GM19099 (cell line): Measurements from ENCODE around the gene PIAS4.

Source experiments
- POLR2A ChIP-seq: IDR thresholded peaks from 3 replicates; pipeline ENCODE4 v1.6.1; 2011; ENCODE audit warnings: low read depth; ENCODE audit not compliant: insufficient read length; ENCODE audit errors: extremely low read depth

PIAS4 gene

DNA sequence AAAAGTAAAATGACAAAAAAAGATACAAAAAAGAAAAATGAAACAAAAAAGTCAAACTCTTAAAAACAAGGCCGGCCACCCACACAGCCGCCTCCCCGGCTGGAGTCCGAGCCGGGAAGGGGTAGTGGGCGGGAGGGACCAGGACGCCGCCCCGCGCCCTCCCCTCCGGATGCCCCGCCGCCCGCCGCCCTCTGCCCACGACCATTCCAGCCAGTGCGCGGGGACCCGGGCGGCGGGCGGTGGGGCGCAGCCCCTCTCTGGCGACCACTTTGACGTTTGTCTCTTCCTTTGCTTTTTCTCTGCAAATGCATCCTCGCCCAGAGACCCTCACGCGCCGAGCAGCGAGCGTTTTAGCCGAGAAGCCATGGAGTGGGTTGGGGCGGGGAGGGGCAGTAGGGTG is 30.5 kb downstream of the PIAS4 start:
- no peak for TF ChIP-seq POLR2A

DNA sequence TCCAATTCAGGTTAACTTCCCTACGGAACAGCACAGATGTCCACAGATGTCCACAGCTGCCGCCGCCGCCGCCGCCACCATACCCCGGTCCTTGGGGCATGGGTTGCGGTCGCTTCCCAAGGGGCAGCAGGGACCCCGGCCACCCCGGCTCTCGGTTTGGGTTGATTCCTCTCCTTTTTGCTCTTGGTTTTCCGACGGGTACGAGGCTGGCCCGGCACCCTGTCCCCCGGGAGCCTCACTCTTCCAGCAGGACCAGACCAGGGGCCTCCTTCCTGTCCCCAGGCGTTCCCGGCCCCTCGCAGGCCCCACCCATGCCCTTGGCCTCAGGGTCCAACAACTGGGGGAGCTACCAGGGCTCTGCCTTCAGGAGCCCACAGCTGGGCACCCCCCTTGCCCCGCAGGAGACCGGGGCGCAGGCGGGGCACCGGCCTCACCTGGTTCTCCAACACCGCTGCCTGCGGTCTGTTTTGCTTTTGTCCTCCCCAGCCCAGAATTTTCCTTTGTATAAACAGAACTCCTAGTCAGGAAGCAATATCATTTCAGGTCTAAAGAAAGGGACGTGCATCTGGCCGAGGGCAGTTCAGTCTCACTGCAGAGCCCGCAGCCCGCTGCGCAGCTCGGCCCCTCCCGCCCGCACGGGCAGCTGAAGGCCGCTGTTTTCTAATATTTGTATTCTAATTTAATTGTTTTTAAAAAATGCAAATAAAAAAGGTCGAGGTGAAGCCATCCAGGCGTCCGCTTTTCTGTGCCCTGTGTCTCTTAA is 31.3 kb downstream of the PIAS4 start:
- TF ChIP-seq POLR2A: no peak

DNA sequence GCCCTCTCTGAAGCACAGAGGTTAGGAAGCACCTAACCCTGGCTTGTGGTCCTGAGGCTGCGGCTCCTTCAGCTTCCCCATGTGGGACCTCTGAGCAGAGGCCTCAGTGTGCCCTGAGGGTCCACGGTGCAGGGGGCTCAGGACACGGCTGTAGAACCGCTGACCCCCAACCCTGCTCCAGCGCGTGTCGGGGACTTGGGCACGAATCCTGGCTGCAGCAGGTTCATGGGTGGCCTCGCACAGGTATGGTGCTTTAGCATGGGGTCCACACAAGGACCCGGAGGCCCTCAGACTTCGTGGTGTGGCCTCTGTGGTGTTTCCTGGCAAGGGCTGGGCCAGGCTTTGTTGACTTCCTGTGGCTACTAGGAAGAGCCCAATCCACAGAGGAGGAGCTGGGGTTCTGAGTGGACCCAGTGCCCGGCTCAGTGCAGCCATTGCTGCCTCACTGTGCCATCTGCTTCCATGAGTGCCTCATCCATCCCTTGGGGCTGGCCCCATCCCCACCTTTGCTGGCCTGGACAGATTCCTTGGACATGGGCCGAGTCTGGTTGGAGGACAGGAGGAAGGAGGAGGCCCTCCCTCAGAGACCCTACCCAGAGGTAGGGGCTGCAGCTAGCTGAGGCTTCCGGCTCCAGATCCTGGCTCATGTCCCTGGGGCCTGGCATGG is 34.7 kb downstream of the PIAS4 start:
- TF ChIP-seq POLR2A: no peak

DNA sequence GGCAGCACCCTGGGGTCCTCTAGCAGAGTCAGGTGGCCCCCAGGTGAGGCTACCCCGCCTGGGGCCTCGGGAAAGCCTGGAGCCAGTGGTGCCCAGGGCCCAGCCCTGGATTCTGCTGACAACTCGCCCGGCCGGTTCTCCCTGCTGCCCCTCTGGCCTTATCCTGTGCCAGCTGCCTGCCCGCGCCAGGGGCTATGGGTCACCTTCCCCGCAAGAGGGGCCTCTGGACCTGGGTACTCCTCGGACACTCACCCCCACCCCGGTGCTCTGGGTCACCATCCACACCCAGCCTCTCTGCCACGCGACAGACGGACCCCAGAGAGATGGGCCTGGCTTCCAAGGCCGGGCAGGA is 35.2 kb downstream of the PIAS4 start:
- TF ChIP-seq POLR2A: no peak

DNA sequence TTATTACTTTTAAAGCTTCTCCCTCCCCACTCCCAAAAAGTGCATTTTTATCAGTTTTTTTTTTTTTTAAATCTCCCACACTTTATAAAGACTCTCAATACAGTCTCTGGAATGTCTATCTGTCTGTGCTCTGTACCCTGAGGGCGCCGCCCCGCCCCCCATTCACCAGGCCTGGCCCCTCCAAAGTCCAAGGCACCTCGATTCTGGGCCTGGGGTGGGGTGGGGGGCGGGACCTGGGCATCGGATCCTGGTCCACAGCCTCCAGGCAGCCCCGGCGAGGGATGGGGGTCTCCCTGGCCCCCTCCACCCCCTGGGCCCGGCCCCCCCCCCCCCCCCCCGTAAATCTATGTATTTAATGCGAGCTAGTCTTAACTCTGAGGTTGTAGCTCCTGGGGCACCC is 35.9 kb downstream of the PIAS4 start:
- no peak for TF ChIP-seq POLR2A

DNA sequence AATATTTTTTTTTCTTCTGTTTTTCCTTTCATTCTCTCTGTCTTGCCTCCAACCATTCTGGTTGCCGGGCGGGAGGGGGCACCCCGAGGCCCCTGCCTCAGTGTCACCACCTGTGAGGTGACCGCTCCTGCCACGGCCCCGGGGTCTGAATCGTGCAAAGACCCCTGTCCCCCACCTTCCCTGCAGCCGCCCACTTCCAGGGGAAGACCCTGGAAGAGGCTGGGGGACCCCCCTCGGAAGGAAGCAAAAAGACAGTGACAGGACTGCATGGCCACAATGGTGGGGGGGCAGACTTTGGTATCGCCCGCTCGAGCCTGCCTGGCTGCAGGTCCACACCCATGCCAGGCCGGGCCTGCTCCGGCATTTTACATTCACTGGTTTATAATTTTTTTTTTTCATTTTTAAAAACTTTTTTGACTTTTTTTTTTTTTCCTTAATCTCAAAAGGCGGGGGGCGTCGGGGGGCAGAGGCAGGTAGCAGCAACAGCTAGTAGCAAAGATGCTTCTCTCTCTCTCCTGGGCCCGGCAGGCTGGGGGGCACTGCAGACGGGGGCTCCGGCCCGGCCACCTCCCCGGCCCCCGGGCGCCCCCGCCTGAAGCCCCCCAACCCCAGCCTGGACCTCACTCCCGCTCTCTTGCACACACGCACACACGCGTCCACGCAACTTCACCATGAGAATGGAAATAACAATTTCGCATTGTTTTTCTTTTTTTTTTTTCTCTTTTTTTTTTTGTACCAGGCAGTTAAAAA is 36.6 kb downstream of the PIAS4 start:
- TF ChIP-seq POLR2A: no peak

DNA sequence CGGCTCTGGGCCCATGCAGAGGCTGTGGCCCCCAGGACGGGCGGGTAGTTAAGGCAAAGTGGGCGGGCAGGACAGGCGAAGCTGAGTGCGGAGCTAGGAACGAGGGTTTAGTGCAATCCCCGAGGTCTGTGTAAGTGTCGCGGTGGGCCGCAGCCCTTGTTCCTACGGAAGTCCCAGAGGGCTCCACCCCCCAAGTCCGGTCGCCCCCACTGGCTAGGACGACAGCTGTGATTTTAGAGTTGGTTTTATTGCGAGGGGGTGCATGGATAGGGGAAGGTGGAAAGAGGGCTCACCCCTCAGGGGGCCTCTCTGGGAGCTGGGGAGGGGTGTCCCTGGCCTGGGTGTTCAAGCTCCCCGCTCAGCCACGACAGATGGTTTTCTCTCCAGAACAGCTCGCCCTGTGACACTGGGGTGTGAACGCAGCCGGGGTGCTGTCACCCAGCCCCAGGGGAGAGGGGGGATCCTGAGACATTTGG is 37.5 kb downstream of the PIAS4 start:
- TF ChIP-seq POLR2A: no peak

DNA sequence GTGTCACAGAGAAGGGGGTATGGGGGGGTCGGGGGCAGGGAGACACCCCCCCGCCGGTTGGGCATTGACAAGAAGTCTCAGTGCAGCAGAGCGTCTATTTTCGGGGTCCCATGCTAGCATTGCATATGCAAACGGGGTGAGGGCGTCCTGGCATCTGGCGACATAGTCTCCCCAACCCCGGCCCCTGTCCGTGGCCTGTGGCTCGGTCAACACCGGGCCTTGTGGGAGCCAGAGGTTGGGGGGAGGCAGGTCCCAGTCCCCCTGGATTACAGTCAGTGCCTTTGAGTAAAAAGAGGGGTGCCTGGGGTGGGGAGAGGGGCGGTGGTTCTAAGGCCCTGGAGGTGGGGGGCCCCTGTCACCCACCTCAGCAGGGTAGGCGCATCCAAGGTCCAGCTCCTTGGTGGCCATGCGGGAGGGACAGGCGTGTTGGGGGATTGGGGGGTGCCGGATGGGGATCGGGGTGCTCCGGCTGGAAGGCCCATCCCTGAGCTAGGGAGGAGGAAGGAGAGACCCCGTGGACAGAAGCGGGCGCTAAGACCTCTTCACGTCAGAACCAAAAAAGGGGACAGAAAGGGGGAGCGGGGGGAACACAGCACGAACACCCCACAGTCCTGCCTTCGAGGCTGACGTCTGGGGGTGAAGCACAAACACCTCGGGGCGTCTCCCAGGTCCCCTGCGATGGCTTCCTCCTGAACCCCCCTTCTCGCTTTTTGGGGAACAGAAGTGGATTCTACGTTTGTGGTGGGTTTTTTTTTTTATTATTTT is 38.2 kb downstream of the PIAS4 start:
- TF ChIP-seq POLR2A: no peak

DNA sequence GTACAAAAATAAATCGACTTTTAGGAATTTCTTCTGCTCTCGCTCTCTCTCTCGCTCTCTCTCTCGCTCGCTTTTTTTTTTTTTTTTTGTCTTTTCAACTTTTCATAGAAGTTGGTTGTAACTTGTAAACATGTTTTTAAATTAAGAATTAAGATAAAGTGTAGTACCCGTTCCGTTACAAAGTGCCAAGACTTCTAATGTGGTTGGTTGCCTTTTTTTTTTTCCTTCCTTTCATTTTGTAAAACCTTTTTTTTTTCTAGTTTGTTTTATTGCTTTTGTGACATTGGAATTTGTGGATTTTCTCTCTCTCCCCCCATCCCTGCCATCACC is 38.8 kb downstream of the PIAS4 start:
- TF ChIP-seq POLR2A: no peak

DNA sequence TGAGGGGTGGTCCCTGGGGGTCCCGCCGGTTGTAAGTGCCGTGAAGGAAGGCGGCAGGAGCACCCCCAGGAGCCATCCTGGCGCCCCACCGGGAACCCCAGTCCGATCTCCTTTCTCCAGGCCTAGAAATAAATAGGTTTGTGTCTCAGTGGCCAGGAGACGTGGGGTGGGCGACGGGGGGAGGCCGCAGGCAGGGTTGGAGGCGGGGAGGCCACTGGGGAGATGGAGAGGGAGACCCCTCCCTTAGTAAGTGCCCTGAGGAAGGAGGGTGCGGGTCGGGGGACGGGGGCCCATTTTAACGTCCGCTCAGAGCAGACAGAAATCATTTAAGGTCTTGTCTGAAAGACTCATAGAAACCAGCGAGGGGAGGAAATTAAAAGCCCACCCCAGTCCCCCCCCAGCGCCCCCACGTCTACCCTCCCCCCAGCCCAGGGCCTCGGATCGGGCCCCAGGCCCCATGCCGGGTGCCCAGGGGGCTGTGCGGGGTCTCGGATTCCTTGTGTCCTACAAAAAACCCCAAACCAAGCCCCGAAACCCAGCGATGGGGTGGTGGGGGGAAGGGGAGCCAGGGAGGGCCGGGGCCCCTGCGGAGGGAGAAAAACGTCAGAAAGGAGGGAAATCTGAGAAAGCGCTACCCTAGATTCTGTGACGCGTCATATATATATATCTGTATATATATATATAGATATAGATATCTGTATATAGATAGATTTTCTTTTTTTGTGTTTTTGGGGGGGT is 39.6 kb downstream of the PIAS4 start:
- no peak for TF ChIP-seq POLR2A

DNA sequence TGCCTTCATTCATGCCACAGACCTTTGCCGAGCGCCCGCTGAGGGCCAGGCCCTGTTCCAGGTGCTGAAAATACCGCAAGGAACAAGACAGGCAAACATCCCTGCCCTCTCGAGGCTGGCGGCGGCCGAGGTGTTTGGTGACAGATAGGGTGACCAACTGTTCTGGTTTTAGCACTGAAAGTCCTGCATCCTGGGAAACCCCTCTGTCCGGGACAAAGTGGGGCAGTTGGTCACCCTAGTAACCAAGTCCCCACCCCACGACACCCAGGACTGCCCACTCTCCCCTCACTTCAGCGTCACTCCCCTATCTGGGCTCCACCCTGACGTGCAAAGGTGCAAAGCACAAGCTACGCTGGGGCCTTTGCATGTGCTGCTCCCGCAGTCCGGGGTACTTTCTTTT is 41.9 kb downstream of the PIAS4 start:
- TF ChIP-seq POLR2A: no peak

DNA sequence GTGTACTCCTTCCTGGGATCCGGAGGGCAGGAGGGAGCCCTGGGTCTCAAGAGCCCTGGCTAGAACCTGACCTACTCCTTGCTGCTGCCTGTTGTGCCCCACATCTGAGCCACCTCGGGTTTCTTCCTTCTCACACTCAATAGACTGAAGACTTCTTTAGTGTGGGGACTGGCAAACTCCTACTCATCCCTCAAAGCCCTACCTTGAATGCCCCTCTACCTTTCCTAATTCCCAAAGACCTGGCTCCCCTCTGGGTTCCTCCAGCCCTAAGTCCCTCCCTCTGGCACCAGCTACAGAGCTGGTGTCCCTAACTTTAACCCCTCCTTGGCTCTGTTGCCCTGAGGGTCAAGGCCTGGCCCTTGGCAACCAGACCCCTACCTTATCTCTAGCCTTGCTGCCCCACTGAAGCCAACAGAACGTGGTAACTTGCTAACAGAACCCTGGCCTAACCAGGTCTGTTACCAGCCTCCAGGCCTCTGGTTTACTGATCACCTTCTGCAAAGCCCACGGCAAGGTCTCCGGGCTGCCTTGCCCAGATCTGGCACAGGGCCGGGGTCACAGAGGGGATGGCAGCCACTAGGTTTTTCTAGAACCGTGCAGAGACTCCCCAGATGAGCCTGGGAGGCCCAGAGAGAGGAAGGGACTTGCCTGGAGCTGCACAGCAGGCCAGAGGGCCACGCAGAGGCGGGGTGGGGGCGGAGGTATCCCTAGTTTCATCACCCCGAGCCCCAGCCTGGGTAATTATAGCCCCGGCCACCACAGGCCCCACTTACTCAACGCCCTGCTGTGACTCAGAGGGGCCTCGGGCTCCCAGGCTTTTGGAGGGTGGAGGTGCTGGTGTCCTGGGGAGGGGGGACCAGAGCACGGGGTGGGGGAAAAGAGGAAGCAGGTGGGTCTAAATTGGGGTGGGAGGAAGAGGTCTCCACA is 43.9 kb downstream of the PIAS4 start:
- TF ChIP-seq POLR2A: no peak

DNA sequence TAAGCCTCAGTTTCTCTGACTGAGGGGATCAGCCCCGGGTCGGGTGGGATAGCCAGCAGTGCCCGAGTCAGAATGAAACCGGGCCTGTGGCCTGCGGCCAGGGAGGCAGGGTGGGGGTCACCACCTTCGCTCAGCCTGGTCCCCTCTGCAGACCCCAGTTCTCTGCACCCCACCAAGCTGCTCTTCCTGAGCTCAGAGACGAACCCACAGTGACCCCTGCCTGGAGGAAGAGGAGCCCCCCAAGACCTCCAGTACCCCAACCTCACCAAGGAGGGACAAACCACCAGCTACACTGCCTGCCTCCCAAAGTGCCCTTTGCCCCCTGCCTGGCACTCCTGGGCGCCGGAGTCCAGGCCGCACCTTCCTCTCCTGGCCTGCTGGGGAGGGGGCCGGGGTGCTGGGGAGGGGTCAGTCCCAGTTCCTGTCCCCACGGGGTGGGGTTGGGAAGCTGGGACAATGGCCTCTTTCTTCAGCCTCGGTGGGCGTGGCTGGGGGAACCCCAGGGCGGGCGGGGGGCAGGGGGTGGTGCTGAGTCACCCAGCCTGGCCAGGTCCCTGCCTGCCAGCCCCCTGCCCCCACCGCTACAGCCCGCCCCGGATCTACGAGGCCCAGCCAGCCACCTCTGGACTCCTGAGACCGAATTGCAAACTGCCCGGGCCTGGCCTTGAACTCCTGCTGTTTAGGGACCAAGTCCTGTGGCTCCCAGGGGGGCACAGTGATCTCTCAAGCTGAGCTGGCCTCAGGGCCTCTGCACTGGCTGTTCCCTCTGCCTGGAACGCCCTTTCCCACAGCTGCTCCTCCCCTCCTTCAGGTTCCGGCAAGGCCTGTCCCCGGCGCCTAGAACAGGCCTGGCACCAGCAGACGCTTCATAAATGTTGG is 44.8 kb downstream of the PIAS4 start:
- TF ChIP-seq POLR2A: no peak

DNA sequence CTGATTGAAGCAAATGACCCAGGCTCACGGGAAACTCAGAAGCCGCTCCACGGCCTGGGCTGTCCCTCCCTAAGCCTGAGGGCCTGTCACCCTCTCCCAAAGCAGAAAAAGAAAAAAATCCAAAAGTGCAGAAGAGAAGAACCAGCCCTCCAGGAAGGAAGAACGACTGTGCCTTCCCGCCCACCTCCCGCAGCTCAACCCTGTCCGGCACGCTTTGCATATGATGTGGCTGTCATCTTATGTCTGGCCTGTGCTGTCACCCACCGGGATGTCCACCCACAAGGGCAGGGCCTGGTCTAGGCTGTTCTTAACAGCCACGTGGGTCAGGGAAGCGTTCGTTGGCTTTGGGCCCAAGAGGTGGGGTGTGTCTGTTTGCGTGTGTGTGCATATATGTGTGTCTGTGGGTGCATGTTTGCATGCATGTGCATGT is 45.5 kb downstream of the PIAS4 start:
- no peak for TF ChIP-seq POLR2A
